PC-9 (cell line): ENCODE data around the gene CMC1. TPM values are rescaled to one million over a fixed set of nuclear protein-coding genes. Genes with fewer than 3 reads are reported as not detected.

Experiments used
- BruUV-seq: library from RNA; stranded (reverse); fragments of 400-500 nt; replicated peaks from 2 replicates; lab custom pipeline; 2021; lab: Mats Ljungman, UMichigan
- CTCF ChIA-PET: fragments of 300-600 bp; sonication (Branson Sonifier 250); formaldehyde crosslinking; loops from one replicate; lab custom pipeline; 2022; ENCODE audit warnings: antibody characterized with exemption; lab: Charles Lee
- POLR2A ChIA-PET: fragments of 300-600 bp; sonication (Branson Sonifier 250); formaldehyde crosslinking; loops from one replicate; lab custom pipeline; 2022; ENCODE audit warnings: antibody characterized with exemption; ENCODE audit not compliant: unreplicated experiment; lab: Charles Lee
- DNase-seq, 2 experiments: peaks; one replicate each; pipeline versions ENCODE4 v3.0.0 to v3.0.0-alpha.2; 2015 to 2022; ENCODE audit warnings: mixed read lengths in 1 of 2
- H2AFZ ChIP-seq: fragments of 200-600 bp; sonication (generic); 2 replicates; pipeline ENCODE4 v1.8.1; 2017; ENCODE audit warnings: antibody characterized with exemption
- H3F3A ChIP-seq: fragments of 200-600 bp; sonication (generic); 2 replicates; pipeline ENCODE4 v1.8.1; 2017; ENCODE audit warnings: antibody characterized with exemption, mild to moderate bottlenecking, low read depth; ENCODE audit not compliant: insufficient read depth
- H3K27ac ChIP-seq: fragments of 200-600 bp; sonication (generic); 2 replicates; pipeline ENCODE4 v1.6.1; 2016; ENCODE audit warnings: mixed run types
- H3K27me3 ChIP-seq: fragments of 200-600 bp; sonication (generic); 2 replicates; pipeline ENCODE4 v1.6.1; 2016; ENCODE audit warnings: low read depth, mixed run types; ENCODE audit not compliant: insufficient read depth
- H3K36me3 ChIP-seq: fragments of 200-600 bp; sonication (generic); 2 replicates; pipeline ENCODE4 v1.6.1; 2016; ENCODE audit warnings: low read depth, mixed run types
- H3K4me1 ChIP-seq: fragments of 200-600 bp; sonication (generic); replicated peaks from 2 replicates; pipeline ENCODE4 v1.6.1; 2016; ENCODE audit warnings: mixed run types; ENCODE audit not compliant: insufficient read depth
- H3K4me2 ChIP-seq: fragments of 200-600 bp; sonication (generic); 2 replicates; pipeline ENCODE4 v1.6.1; 2017; ENCODE audit warnings: mixed run types
- H3K4me3 ChIP-seq: fragments of 200-600 bp; sonication (generic); 2 replicates; pipeline ENCODE4 v1.6.1; 2016; ENCODE audit warnings: mixed run types
- H3K79me2 ChIP-seq: fragments of 200-600 bp; sonication (generic); 2 replicates; pipeline ENCODE4 v1.6.1; 2017; ENCODE audit warnings: low read depth, mixed run types
- H3K9me2 ChIP-seq: fragments of 200-600 bp; sonication (generic); 2 replicates; pipeline ENCODE4 v1.8.1; 2017; ENCODE audit warnings: mild to moderate bottlenecking; ENCODE audit not compliant: insufficient read depth
- H3K9me3 ChIP-seq: fragments of 200-600 bp; sonication (generic); 2 replicates; pipeline ENCODE4 v1.8.1; 2016; ENCODE audit warnings: low read depth; ENCODE audit not compliant: insufficient read depth
- H4K20me1 ChIP-seq: fragments of 200-600 bp; sonication (generic); 2 replicates; pipeline ENCODE4 v1.8.1; 2017; ENCODE audit not compliant: insufficient read depth
- CTCF ChIP-seq: fragments of 200-600 bp; sonication (generic); conservative IDR thresholded peaks from 2 replicates; pipeline ENCODE4 v1.6.1; 2017; ENCODE audit warnings: mixed run types, antibody characterized with exemption, mild to moderate bottlenecking, moderate library complexity
- EZH2 ChIP-seq: fragments of 200-600 bp; sonication (generic); IDR thresholded peaks from 2 replicates; pipeline ENCODE4 v1.8.0; 2017; ENCODE audit warnings: antibody characterized with exemption, low read depth
- intact Hi-C: fragments of 100-400 bp; cut with micrococcal nuclease; formaldehyde crosslinking; loops from one replicate; pipeline ENCODE4 v1.10.0; 2022; ENCODE audit not compliant: unreplicated experiment
- total RNA-seq: library from RNA; stranded (reverse); gene quantifications from 2 replicates; pipeline ENCODE4 v1.2.3, GENCODE V29; 2021

The CMC1 gene
- total RNA-seq, 1 experiment from 2014 or later: 33.8 TPM

- intact Hi-C loops: no loop called here
- Histone ChIP-seq H3K27me3 (no peaks in the 10 kb centered on the region), H3K36me3 (no peaks in the 10 kb centered on the region), H3F3A (no peaks in the 10 kb centered on the region), H3K4me1 (no peaks in the 10 kb centered on the region), H3K79me2 (no peaks in the 10 kb centered on the region), H3K9me3 (no peaks in the 10 kb centered on the region), H4K20me1 (no peaks in the 10 kb centered on the region), H3K4me2 (no peak overlapping the region), H3K4me3 (no peak overlapping the region), H3K9me2 (no peaks in the 10 kb centered on the region), H3K27ac (no peak overlapping the region), H2AFZ (no peak overlapping the region)
- no peak for TF ChIP-seq EZH2
- TF ChIP-seq CTCF: no peak
- CTCF ChIA-PET: no interaction called here
- POLR2A ChIA-PET: no interaction called here
- no peak for DNase-seq
- no TSS peak for BruUV-seq
Observed at GRCh38 chr3:28207000-28207733, 34.3 kb upstream of the CMC1 start.

DNA sequence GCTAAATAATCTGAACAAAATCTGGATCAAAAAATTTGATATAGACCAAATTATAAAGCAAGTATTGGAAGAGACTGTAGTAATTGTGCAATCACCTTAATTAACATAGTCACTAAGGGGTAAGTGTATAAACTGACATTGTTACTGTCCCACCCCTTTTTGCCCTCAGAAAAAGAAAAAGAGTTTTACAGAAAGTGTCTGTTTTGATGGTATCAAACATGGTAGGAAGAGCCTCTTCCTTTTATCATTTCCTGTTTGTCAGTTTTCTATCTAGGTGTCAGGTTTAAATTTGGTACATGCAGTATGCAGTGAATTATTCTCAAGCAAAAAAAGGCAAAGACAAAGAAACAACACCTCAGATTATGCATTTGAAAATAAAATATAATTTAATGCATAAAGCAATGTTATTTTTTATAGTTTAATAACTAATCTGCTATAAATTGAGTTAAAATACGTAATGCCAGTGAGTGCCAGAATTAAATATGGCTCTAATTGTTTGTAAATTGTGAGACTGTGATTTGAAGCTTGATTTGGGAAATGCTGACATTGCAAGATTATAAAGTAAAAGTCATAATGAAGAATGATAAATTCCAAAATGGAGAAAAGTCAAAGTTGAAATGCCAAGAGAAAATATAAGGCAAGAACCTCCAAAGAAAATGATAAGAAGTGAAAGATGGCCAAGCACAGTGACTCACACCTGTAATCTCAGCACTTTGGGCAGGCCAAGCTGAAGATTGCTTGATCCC is 30.3 kb upstream of the CMC1 start:
- no peak overlapping the region for H3K27ac ChIP-seq
- no peaks in the 10 kb centered on the region for H3K9me3 ChIP-seq
- H3K4me2 ChIP-seq: no peak overlapping the region
- no peaks in the 10 kb centered on the region for H3K79me2 ChIP-seq
- no peak for DNase-seq
- intact Hi-C loops: no loop called here
- CTCF ChIA-PET: no interaction called here
- H3K4me1 ChIP-seq: no peaks in the 10 kb centered on the region
- TF ChIP-seq CTCF: no peak
- no peak for TF ChIP-seq EZH2
- H3K4me3 ChIP-seq: no peak overlapping the region
- H3K9me2 ChIP-seq: no peaks in the 10 kb centered on the region
- no TSS peak for BruUV-seq
- no peaks in the 10 kb centered on the region for H3K36me3 ChIP-seq
- no peak overlapping the region for H2AFZ ChIP-seq
- no peaks in the 10 kb centered on the region for H4K20me1 ChIP-seq
- POLR2A ChIA-PET: no interaction called here
- no peaks in the 10 kb centered on the region for H3F3A ChIP-seq
- H3K27me3 ChIP-seq: no peaks in the 10 kb centered on the region

GRCh38 chr3:28212681-28213080 is 28.7 kb upstream of the CMC1 start:
- Histone ChIP-seq H3K4me1 (no peaks in the 10 kb centered on the region), H3K27ac (no peak overlapping the region), H3K4me2 (no peak overlapping the region), H3K27me3 (no peaks in the 10 kb centered on the region), H3K9me2 (no peaks in the 10 kb centered on the region), H2AFZ (no peak overlapping the region), H3K36me3 (no peaks in the 10 kb centered on the region), H3K9me3 (no peaks in the 10 kb centered on the region), H3K79me2 (no peaks in the 10 kb centered on the region), H4K20me1 (no peaks in the 10 kb centered on the region), H3F3A (no peaks in the 10 kb centered on the region), H3K4me3 (no peak overlapping the region)
- ChIA-PET POLR2A (no interaction called here), CTCF (no interaction called here)
- intact Hi-C loops: no loop called here
- no TSS peak for BruUV-seq
- TF ChIP-seq CTCF (no peak), EZH2 (no peak)
- no peak for DNase-seq
